HepG2 (cell line): ENCODE results near the gene SRF. TPM values are rescaled to one million over a fixed set of nuclear protein-coding genes. Genes with fewer than 3 reads are reported as not detected.
A peak's percentile ranks its signal among the peaks of the same experiment; 100 is the strongest.

Source experiments
- ATRX ChIP-seq: sonication (generic); formaldehyde crosslinking; IDR thresholded peaks from 2 replicates; pipeline ENCODE4 v1.4.0; 2020; ENCODE audit warnings: missing genetic modification reagents, borderline replicate concordance
- CAMTA2 ChIP-seq: sonication (generic); formaldehyde crosslinking; IDR thresholded peaks from 2 replicates; pipeline ENCODE4 v1.4.0; 2020; ENCODE audit warnings: mild to moderate bottlenecking, missing genetic modification reagents, borderline replicate concordance
- CREM ChIP-seq, 2 experiments: sonication (generic) in 1 of 2; formaldehyde crosslinking in 1 of 2; IDR thresholded peaks; 2 replicates each; pipeline versions ENCODE4 v1.4.0 to v1.6.1; 2016 to 2020; ENCODE audit warnings: antibody characterized with exemption in 1 of 2, mild to moderate bottlenecking in 1 of 2, missing genetic modification reagents in 1 of 2
- HNRNPH1 ChIP-seq: fragments of 200-400 bp; formaldehyde crosslinking; optimal IDR thresholded peaks from 2 replicates; pipeline ENCODE3; 2017; ENCODE audit warnings: mild to moderate bottlenecking, low read depth, low read length
- NCOR1 ChIP-seq: fragments of 200-600 bp; sonication (generic); IDR thresholded peaks from 2 replicates; pipeline ENCODE4 v1.7.0; 2017; ENCODE audit warnings: antibody characterized with exemption, low read length, borderline replicate concordance
- PRPF4 ChIP-seq: fragments of 200-400 bp; formaldehyde crosslinking; IDR thresholded peaks from 2 replicates; pipeline ENCODE4 v1.6.1; 2016; ENCODE audit warnings: low read length, low read depth; ENCODE audit not compliant: poor library complexity, severe bottlenecking
- YEATS2 ChIP-seq: sonication (generic); formaldehyde crosslinking; IDR thresholded peaks from 2 replicates; pipeline ENCODE4 v1.4.0; 2020; ENCODE audit warnings: missing genetic modification reagents, borderline replicate concordance
- ZNF484 ChIP-seq: sonication (generic); formaldehyde crosslinking; IDR thresholded peaks from 2 replicates; pipeline ENCODE4 v1.5.1; 2020; ENCODE audit warnings: mild to moderate bottlenecking, low read depth, missing genetic modification reagents, borderline replicate concordance
- ZNF510 ChIP-seq: sonication (generic); formaldehyde crosslinking; IDR thresholded peaks from 2 replicates; pipeline ENCODE4 v1.4.0; 2020; ENCODE audit warnings: low read depth, mild to moderate bottlenecking, missing genetic modification reagents
- ZNF570 ChIP-seq: sonication (generic); formaldehyde crosslinking; IDR thresholded peaks from 2 replicates; pipeline ENCODE4 v1.4.0; 2020; ENCODE audit warnings: mild to moderate bottlenecking, missing genetic modification reagents, borderline replicate concordance
- ZNF720 ChIP-seq: sonication (generic); formaldehyde crosslinking; IDR thresholded peaks from 2 replicates; pipeline ENCODE4 v1.4.0; 2020; ENCODE audit warnings: missing genetic modification reagents
- ZNF781 ChIP-seq: sonication (generic); formaldehyde crosslinking; IDR thresholded peaks from 2 replicates; pipeline ENCODE4 v1.5.1; 2020; ENCODE audit warnings: borderline replicate concordance, mild to moderate bottlenecking, missing genetic modification reagents; ENCODE audit errors: not compliant biosample characterization
- ZNF790 ChIP-seq: sonication (generic); formaldehyde crosslinking; IDR thresholded peaks from 2 replicates; pipeline ENCODE4 v1.8.0; 2022; ENCODE audit warnings: missing genetic modification reagents, mild to moderate bottlenecking, borderline replicate concordance
- ZNF792 ChIP-seq: IDR thresholded peaks from 2 replicates; pipeline ENCODE4 v1.6.1; 2016
- ZSCAN31 ChIP-seq: sonication (generic); formaldehyde crosslinking; IDR thresholded peaks from 2 replicates; pipeline ENCODE4 v1.5.0; 2020; ENCODE audit warnings: low read depth, mild to moderate bottlenecking, missing genetic modification reagents
- polyA plus RNA-seq, 8 experiments: library from polyadenylated mRNA; depleted of rRNA in 3 of 8; stranded (reverse) in 7 of 8; unstranded in 1 of 8; fragments of >200 nt; fragmentation: Illumina TruSeq in 4 of 8; extraction: Trizol in 4 of 8; gene quantifications; 2 replicates each; pipeline versions ENCODE4 v1.2.1 to v1.2.3, GENCODE V29; 2011 to 2016; ENCODE audit warnings: low read depth in 4 of 8, missing spikeins in 1 of 8, mixed read lengths in 1 of 8; ENCODE audit not compliant: insufficient read depth in 1 of 8
- total RNA-seq, 5 experiments: library from RNA; depleted of rRNA; stranded (reverse); fragments of >200 nt; fragmentation: Illumina TruSeq; extraction: Trizol; gene quantifications; 2 replicates each; pipeline ENCODE4 v1.2.3, GENCODE V29; 2016; ENCODE audit warnings: low read depth in 1 of 5
- TF ChIP-seq, protein P1 (sequence below): sonication (generic); formaldehyde crosslinking; IDR thresholded peaks from 2 replicates; pipeline ENCODE4 v1.4.0; 2020; ENCODE audit warnings: missing genetic modification reagents, borderline replicate concordance
- TF ChIP-seq, protein P2 (sequence below): sonication (generic); formaldehyde crosslinking; IDR thresholded peaks from 2 replicates; pipeline ENCODE4 v1.4.0; 2020; ENCODE audit warnings: missing genetic modification reagents; ENCODE audit errors: not compliant biosample characterization
- TF ChIP-seq, protein P3 (sequence below): sonication (generic); formaldehyde crosslinking; IDR thresholded peaks from 2 replicates; pipeline ENCODE4 v1.4.0; 2020; ENCODE audit warnings: missing genetic modification reagents, mild to moderate bottlenecking, borderline replicate concordance
- TF ChIP-seq, protein P4 (sequence below): sonication (generic); formaldehyde crosslinking; IDR thresholded peaks from 2 replicates; pipeline ENCODE4 v1.4.0; 2020; ENCODE audit warnings: missing genetic modification reagents

The SRF gene
- total and polyA plus RNA-seq, 2 of the 13 experiments (the other 11 are each of a cell fraction or from before 2014, with no cell fraction given): 25.5 to 44.1 TPM

DNA sequence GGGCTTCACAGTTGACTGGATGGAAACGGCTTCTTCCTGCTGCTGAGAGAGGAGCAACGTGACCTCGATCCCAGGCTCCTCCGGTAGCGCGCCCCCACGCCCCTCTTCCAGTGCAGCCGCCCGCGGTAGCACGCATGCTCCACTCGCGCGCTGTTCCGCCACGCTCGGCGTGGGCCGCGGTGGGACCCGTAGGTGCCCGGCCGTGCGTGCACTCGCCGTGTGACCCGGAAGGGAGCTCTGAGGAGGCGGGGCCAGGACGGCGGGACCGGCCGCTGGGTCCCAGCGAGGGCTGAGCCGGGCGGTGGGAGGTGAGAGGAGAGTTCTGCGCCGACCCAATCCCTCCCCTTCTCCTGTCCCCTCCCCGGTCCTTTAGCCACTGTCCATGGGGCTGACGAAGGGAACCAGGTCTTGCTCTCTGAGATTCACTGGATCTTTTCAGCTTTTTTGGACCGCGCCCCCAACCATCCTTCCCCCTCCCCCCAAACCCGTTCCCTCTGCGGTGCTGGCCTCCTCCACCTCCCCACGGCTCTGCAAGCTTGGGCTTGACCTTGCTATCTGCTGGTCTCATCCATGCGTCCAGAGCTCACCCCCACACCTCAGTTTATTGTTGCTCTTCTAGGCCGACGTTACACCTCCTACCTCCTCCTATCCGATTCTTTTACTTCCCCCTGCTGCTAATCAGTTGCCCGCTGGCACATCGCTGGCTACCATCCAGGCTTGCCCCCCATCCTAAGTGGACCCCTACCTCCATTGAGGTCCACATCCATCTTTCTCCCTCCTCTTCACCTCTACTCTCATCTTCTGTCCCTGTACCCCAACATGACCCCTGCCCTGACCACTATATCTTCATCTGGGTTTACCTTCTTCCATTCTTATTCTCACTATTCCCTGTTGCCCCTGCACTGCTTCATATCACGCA is 11.1 kb downstream of the SRF start, which contains the start of gene CUL9 (continued):
- TF ChIP-seq ZNF790 (CRISPR knock-in tag) (no peak), ZNF792 (CRISPR knock-in tag) (peak; percentile 88; the same call in 1 of the 2 replicates), ZNF781 (peak; percentile 60), ZNF720 (0 out of 2 replicates have a peak, but pooled peaks have one; percentile 72), NCOR1 (no peak), ZNF484 (no peak), ZSCAN31 (CRISPR knock-in tag) (peak; percentile 88), HNRNPH1 (no peak), ZNF570 (CRISPR knock-in tag) (no peak), ZNF510 (peak; percentile 85; the same call in 1 of the 2 replicates), CAMTA2 (CRISPR knock-in tag) (peak; percentile 68; the same call in 1 of the 2 replicates), YEATS2 (peak; percentile 98), PRPF4 (no peak), CREM (IDR thresholded peaks at IDR 0.05) (no peak; the same call in 1 of the 2 replicates), CREM (CRISPR knock-in tag; IDR thresholded peaks at IDR 0.05) (no peak), ATRX (CRISPR knock-in tag) (no peak)
- TF ChIP-seq, protein P1, sequence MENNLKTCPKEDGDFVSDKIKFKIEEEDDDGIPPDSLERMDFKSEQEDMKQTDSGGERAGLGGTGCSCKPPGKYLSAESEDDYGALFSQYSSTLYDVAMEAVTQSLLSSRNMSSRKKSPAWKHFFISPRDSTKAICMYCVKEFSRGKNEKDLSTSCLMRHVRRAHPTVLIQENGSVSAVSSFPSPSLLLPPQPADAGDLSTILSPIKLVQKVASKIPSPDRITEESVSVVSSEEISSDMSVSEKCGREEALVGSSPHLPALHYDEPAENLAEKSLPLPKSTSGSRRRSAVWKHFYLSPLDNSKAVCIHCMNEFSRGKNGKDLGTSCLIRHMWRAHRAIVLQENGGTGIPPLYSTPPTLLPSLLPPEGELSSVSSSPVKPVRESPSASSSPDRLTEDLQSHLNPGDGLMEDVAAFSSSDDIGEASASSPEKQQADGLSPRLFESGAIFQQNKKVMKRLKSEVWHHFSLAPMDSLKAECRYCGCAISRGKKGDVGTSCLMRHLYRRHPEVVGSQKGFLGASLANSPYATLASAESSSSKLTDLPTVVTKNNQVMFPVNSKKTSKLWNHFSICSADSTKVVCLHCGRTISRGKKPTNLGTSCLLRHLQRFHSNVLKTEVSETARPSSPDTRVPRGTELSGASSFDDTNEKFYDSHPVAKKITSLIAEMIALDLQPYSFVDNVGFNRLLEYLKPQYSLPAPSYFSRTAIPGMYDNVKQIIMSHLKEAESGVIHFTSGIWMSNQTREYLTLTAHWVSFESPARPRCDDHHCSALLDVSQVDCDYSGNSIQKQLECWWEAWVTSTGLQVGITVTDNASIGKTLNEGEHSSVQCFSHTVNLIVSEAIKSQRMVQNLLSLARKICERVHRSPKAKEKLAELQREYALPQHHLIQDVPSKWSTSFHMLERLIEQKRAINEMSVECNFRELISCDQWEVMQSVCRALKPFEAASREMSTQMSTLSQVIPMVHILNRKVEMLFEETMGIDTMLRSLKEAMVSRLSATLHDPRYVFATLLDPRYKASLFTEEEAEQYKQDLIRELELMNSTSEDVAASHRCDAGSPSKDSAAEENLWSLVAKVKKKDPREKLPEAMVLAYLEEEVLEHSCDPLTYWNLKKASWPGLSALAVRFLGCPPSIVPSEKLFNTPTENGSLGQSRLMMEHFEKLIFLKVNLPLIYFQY: peak; percentile 90
- TF ChIP-seq, protein P2, sequence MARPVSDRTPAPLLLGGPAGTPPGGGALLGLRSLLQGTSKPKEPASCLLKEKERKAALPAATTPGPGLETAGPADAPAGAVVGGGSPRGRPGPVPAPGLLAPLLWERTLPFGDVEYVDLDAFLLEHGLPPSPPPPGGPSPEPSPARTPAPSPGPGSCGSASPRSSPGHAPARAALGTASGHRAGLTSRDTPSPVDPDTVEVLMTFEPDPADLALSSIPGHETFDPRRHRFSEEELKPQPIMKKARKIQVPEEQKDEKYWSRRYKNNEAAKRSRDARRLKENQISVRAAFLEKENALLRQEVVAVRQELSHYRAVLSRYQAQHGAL (CRISPR knock-in tag): no peak
- TF ChIP-seq, protein P3, sequence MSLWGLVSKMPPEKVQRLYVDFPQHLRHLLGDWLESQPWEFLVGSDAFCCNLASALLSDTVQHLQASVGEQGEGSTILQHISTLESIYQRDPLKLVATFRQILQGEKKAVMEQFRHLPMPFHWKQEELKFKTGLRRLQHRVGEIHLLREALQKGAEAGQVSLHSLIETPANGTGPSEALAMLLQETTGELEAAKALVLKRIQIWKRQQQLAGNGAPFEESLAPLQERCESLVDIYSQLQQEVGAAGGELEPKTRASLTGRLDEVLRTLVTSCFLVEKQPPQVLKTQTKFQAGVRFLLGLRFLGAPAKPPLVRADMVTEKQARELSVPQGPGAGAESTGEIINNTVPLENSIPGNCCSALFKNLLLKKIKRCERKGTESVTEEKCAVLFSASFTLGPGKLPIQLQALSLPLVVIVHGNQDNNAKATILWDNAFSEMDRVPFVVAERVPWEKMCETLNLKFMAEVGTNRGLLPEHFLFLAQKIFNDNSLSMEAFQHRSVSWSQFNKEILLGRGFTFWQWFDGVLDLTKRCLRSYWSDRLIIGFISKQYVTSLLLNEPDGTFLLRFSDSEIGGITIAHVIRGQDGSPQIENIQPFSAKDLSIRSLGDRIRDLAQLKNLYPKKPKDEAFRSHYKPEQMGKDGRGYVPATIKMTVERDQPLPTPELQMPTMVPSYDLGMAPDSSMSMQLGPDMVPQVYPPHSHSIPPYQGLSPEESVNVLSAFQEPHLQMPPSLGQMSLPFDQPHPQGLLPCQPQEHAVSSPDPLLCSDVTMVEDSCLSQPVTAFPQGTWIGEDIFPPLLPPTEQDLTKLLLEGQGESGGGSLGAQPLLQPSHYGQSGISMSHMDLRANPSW (CRISPR knock-in tag): no peak; the same call in 1 of the 2 replicates
- TF ChIP-seq, protein P4, sequence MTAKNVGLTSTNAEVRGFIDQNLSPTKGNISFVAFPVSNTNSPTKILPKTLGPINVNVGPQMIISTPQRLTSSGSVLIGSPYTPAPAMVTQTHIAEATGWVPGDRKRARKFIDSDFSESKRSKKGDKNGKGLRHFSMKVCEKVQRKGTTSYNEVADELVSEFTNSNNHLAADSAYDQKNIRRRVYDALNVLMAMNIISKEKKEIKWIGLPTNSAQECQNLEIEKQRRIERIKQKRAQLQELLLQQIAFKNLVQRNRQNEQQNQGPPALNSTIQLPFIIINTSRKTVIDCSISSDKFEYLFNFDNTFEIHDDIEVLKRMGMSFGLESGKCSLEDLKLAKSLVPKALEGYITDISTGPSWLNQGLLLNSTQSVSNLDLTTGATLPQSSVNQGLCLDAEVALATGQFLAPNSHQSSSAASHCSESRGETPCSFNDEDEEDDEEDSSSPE (CRISPR knock-in tag): peak; percentile 79
